ENCODE results near the gene PSTK. TPM values are rescaled to one million over a fixed set of nuclear protein-coding genes. Genes with fewer than 3 reads are reported as not detected.

PSTK gene
- total and polyA plus RNA-seq, 9 of the 15 experiments (the other 6 are each of a cell fraction or from before 2014, with no cell fraction given), result 13.2 to 49.7 (median 18.9) TPM

DNA sequence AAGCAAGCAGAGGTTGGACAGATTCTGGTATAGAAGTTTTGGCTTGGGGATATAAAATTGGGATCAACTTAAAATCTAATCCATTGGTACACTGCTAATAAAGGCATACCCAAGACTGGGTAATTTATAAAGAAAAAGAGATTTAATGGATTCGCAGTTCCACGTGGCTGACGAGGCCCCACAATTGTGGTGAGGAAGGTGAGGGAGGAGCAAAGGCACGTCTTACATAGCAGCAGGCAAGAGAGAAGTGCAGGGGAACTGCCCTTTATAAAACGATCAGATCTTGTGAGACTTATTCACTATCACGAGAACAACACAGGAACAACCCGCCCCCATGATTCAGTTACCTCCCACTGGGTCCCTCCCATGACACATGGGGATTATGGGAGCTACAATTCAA, 38.3 kb downstream of the PSTK start:
- Histone ChIP-seq H3K4me1 (replicated peaks in 1 of 2; ENCODE audit: control insufficient read depth in 2 of 2, insufficient read depth in 2 of 2, low read length in 2 of 2) (no peaks in the 10 kb centered on the region; a peak in 1 of 5 replicates), H3K79me2 (ENCODE audit: control insufficient read depth, insufficient read depth, low read length) (no peaks in the 10 kb centered on the region), H3K9me3 (replicated peaks; ENCODE audit: control insufficient read depth, insufficient read depth, low read depth, low read length) (no peaks in the 10 kb centered on the region), H3K9ac (ENCODE audit: insufficient read depth in 1 of 2, low read depth in 2 of 2, low read length in 2 of 2) (no peak overlapping the region), H4K20me1 (replicated peaks; ENCODE audit: control insufficient read depth, insufficient read depth, low read length) (no peaks in the 10 kb centered on the region), H3K27me3 (ENCODE audit: control insufficient read depth in 2 of 2, insufficient read depth in 2 of 2, low read length in 2 of 2) (no peaks in the 10 kb centered on the region), H3K27ac (ENCODE audit: extremely low read depth, low read depth, low read length) (no peak overlapping the region), H3K36me3 (ENCODE audit: control insufficient read depth, insufficient read depth, low read length) (no peaks in the 10 kb centered on the region), H3K9me1 (ENCODE audit: control insufficient read depth, insufficient read depth, low read length) (no peaks in the 10 kb centered on the region), H3K4me2 (ENCODE audit: insufficient read depth, low read length) (no peak overlapping the region), H3K4me3 (no peak overlapping the region), H2AFZ (ENCODE audit: low read depth, low read length) (no peak overlapping the region)
- in situ Hi-C loops (cut with MboI), result no loop called here
- no TSS peak for BruUV-seq (replicated peaks)
- FAIRE-seq (no peak), DNase-seq (ENCODE audit: extremely low read depth in 1 of 4, low spot score in 3 of 4) (no peak), ATAC-seq (no peak)
- TF ChIP-seq ZNF431 (CRISPR knock-in tag; IDR thresholded peaks at IDR 0.05), result peak; percentile 94
- no peak for TF ChIP-seq ZBTB8A (IDR thresholded peaks at IDR 0.05; ENCODE audit: partially characterized antibody)
- ChIA-PET POLR2A (interaction anchor here (0.6 to 1.0 kb wide), 2 partner anchors 9 to 203 kb away, joined by 3 to 4 read pairs; partner anchors contain the start of gene ACADSB), CTCF (ENCODE audit: low intra/inter-chr PET ratio) (no interaction called here)
- intact Hi-C loops (cut with micrococcal nuclease), result no loop called here
- WGBS (ENCODE audit: insufficient coverage, low coverage, missing lambda C conversion rate), result 48% methylated on average over 6 of the region's 7 CpGs

DNA sequence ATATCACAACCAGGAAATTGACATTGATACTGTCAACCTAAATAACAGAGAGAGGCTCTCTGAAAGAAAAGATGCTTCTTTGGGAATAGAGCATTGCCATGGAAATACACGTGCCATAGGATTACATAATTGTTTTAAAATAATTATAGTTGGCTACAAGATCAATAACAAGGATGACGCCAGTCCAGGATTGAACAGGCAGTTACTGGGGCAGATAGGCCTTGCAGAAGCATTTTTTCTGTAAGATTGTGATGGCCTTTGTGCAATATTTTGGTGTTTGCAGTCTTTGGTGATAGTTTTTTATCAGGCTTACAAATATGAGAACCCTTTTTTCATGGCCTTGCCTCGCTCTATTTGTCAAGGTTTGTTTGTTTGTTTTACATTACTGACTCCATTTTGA, 39.1 kb downstream of the PSTK start:
- Histone ChIP-seq H3K27me3 (ENCODE audit: control insufficient read depth in 2 of 2, insufficient read depth in 2 of 2, low read length in 2 of 2) (no peaks in the 10 kb centered on the region), H3K4me1 (replicated peaks in 1 of 2; ENCODE audit: control insufficient read depth in 2 of 2, insufficient read depth in 2 of 2, low read length in 2 of 2) (no peaks in the 10 kb centered on the region), H3K36me3 (ENCODE audit: control insufficient read depth, insufficient read depth, low read length) (no peaks in the 10 kb centered on the region), H3K4me3 (no peak overlapping the region), H3K9me3 (replicated peaks; ENCODE audit: control insufficient read depth, insufficient read depth, low read depth, low read length) (no peaks in the 10 kb centered on the region), H2AFZ (ENCODE audit: low read depth, low read length) (no peak overlapping the region), H4K20me1 (replicated peaks; ENCODE audit: control insufficient read depth, insufficient read depth, low read length) (no peaks in the 10 kb centered on the region), H3K27ac (ENCODE audit: extremely low read depth, low read depth, low read length) (no peak overlapping the region), H3K4me2 (ENCODE audit: insufficient read depth, low read length) (no peak overlapping the region), H3K79me2 (ENCODE audit: control insufficient read depth, insufficient read depth, low read length) (no peaks in the 10 kb centered on the region), H3K9me1 (ENCODE audit: control insufficient read depth, insufficient read depth, low read length) (no peaks in the 10 kb centered on the region), H3K9ac (ENCODE audit: insufficient read depth in 1 of 2, low read depth in 2 of 2, low read length in 2 of 2) (no peak overlapping the region)
- in situ Hi-C loops (cut with MboI), result no loop called here
- no peak for TF ChIP-seq FOSL1 (tag; conservative IDR thresholded peaks at IDR 0.05)
- no peak for TF ChIP-seq DIDO1 (tag; IDR thresholded peaks at IDR 0.05; ENCODE audit: low read depth)
- TF ChIP-seq RBM17 (IDR thresholded peaks at IDR 0.05; ENCODE audit: borderline replicate concordance, low read depth, low read length), result no peak
- TF ChIP-seq HDAC2 (IDR thresholded peaks at IDR 0.05), result no peak
- no TSS peak for BruUV-seq (replicated peaks)
- DNase-seq (ENCODE audit: extremely low read depth in 1 of 4, low spot score in 3 of 4) (no peak), ATAC-seq (no peak), FAIRE-seq (no peak)
- 48% methylated on average over 3 of the region's 3 CpGs for WGBS (ENCODE audit: insufficient coverage, low coverage, missing lambda C conversion rate)
- intact Hi-C loops (cut with micrococcal nuclease), result no loop called here
- ChIA-PET CTCF (ENCODE audit: low intra/inter-chr PET ratio) (no interaction called here), POLR2A (interaction anchor here (0.6 kb wide), 1 partner anchor 202 kb away, joined by 4 read pairs; no protein-coding TSS in a partner anchor)

All from K562 (cell line).